HG02759 (cell line): ENCODE measurements around the gene NLE1.

ENCODE experiments used
- ATAC-seq: cut with Tn5 transposase; IDR thresholded peaks from one replicate; pipeline ENCODE4 v1.9.1; 2021; ENCODE audit warnings: mild to moderate bottlenecking, moderate library complexity; ENCODE audit not compliant: unreplicated experiment

The NLE1 gene

DNA sequence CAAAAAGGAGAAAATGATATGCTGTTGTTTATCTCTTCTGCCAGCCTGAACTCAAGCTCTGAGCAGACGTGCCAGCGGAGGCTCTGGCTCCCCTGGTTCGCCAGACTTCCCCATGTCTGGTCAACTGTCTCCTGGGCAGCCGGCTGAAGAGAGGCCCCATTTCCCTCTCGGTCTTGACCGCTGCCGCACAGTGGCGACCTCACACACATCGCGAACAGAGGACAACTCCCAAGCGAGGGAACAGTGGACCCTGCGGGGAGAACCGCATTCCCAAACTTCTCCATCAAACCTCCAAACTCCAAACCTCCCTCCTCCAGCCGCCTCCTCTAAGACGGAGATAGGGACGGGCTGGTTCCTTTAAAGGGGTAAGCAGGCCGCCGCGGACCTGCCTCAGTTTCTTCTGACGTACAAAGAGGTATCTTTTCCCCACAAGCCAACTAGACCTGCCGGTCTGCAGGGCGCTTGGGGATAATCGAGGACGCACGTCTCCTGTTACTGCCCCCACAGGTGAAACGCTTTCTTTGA is 53.7 kb downstream of the NLE1 start:
- no peak for ATAC-seq

DNA sequence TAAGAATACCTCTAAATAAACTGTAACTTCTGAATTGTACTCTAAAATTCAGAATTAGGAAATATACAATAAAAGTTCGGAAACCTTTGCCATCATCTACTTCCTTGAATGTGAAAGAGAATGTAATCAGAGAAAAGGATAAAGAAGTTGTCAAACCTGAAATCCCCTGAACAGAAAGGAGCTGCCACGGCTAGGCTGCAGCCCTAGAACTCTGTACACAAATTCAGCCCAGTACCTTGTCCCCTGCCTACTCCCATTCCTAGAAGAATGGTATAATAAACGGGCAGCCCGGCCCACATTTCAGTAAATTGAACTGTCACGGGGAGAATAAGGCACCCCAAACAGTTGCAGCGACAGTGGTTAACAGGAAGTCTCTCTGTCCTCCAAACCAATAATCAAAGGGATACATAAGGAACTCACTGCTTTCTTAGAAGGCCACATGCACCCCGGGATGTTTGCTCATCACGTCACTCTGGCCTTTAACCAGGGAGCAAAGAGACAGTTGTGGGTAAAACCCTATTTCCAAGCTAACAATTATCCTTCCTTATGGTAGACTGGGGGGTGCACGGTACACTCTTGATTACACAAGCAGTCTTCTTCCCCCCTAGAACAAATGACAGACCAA is 54.3 kb downstream of the NLE1 start:
- ATAC-seq: no peak

DNA sequence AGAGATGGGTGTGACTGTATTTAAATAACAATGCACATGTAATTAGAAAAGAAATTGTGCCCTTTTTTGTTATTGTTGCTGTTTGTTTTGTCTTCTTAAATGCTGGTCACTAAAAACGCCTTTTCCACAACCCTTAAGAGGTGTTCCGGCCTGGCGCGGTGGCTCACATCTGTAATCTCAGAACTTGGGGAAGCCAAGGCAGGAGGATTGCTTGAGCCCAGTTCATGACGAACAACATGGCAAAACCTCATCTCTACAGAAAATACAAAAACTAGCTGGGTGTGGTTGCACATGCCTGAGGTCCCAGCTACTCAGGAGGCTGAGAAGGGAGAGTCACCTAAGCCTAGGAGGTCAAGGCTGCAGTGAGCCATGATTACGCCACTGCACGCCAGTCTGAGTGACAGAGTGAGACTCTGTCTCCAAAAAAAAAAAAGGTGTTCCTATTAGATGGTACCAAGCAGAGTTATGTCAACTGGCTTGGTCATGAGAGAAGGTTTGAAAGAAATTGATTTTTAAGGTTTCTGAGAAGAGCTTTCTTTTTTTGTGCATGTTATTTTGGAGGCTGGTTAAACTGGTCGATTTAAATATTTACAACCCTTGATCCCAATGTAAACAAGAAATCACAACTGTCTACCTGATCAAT is 55.1 kb downstream of the NLE1 start:
- no peak for ATAC-seq

DNA sequence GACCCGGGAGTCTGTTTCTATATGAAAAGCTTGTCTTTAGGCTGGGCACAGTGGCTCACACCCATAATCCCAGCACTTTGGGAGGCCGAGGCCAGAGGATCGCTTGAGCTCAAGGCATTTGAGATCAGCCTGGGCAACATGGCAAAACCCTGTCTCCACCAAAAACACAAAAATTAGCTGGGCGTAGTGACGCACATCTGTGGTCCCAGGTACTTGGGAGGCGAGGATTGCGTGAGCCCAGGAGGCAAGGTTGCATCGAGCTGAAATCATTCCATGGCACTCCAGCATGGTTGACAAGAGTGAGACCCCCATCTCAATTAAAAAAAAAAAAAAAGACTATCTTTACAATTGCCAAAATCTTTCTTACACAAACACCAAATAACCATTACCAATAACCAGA is 55.9 kb downstream of the NLE1 start:
- ATAC-seq: no peak

DNA sequence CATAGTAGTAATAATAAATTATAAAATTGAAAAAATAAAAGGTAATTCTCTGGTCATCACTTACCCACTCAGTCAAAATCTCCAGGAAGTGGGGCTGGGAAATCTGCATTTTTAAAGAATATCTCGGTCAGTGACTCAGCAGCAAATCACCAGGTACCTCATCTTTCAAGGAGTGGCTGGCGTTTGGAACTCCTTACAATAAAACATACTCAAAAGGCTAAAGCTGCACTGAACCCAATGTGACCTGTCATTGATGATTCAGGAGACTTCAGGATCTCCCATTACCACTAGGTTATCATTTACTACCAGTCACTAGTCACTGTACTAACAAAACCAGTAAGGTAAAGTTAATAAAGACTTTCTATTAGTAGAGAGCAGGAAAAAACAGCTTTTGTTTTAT is 57.1 kb downstream of the NLE1 start:
- no peak for ATAC-seq

DNA sequence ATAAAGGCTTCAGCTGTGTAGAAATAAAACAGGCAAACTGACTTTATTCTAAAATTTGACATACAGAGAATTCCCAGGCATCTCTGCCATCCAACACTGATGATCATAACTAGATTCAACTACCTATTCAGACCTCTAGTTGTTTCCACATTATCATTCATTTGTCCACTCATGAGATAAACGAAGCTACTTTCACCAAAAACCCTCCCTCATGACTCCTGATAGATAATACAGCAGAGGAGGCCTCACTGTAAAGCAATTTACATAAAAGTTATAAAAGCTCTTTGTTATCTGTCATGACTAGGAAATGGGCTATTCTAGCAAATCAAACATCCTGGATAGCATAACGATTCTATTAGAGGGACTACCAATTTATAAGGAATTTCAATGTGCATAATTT is 59.0 kb downstream of the NLE1 start:
- ATAC-seq: no peak

DNA sequence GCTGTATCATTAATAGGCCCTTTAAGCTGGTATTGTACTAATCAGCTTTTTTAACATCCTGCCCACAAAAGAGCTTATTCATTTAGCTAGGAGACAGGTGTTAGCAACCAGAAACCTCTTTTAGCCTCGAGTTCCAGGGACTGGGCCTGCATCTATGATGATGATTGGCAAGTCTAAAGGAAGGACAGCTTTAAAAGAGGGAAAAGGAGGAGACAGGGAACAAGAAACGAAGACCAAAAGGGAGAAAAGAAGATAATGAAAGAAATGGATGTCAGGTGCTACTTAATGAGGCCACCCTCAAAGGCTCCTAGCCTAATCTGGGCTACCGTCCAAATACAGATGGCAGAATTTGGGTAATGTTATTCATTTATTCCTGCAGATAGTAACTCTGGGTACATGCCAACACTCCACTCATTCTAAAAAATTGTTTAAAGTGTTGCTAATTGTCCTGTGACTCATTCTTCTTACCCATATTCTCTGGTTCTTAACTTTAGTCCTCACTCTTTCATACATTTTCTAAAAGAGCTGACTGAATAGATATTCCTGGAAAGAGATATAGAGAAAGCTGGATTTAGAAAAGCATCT is 59.9 kb downstream of the NLE1 start:
- no peak for ATAC-seq

DNA sequence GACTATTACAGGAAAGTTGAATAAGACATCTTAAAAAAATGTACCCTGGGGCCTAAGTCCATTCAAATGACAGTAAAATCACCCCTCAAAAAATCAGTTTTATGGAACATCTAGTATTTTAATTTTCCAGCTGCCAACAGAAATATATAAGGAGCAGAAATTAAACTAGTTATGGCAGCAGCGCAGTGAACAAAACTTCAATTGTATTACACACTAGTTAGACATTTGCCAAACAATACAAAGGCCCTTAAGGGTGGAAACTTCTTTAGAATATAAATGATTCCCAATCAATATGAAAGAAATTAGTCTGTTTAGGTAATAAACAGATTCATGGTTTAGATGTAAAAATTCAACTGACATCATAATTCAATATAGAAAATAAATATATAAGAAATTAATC is 60.5 kb downstream of the NLE1 start:
- no peak for ATAC-seq

DNA sequence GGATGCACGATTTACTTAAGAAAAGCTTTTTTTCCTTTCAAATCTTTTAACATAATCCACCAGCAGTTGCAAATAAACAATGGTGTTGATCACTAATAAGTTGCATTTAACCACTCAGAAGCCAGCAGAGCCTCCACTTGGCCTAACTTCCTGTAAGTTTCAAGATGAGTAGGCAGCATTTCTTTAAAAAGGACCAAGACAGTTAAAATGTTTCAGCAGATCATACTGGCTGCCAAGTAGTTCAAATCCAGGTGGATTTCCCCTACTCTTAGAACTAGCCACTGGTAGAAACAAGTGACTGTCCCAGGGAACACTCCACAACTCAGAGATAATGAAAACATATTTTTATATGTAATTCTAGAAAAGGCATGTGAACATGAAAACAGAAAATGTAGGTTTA is 61.6 kb downstream of the NLE1 start:
- peak; percentile 63 for ATAC-seq

DNA sequence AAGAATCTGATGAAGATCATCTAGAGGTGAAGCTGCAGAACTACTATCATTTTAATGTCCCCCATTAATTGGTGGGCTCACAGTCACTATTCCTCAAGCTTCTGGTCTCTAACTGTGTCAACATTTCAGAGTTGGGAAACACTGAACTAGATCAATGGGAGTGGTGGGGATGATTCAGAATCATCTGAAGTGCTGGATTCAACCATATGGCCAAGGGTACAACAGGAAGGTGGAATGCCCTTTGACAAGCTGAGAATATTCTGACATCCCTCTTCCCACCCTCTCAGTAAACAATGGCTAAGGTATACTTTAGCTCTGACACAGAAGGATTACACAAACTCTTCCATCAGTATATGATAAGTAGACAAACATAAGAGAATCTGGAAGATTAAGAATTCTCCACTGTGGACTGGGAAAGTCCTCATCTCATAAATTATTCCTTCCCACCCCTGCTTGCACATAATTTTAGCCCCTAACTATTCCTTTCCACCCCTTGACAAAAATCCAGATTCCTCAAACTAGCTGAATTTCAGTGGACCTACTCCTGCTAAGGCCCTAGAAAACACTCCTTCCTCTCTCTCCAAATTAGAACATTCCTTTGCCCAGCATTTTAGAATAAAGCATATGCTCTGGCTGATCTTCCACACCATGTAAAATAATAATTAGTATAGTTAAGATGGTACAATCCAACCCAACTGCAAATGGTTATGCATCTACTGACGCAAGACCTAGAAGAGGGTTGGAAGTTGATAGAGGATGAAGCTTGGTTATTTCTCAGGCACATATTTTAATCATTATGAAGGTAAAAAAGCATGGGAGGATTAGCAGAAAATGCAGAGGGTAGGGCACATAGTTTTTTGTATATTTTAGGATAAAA is 62.3 kb downstream of the NLE1 start:
- no peak for ATAC-seq
